Stimulated activated CD8-positive, alpha-beta memory T cell treated with anti-CD3 and anti-CD28 coated beads, Interleukin-15, amount 100 ng/mL, for 1 hour (primary cell): ENCODE data around the gene SYT15.
"Not testable (repeated sequence)": the region's sequence is repeated elsewhere in the genome, so short reads cannot be mapped to it uniquely, and the experiment has no call there.

ENCODE experiments used
- DNase-seq: peaks from one replicate; pipeline ENCODE4 v3.0.0-alpha.2; 2020; ENCODE audit warnings: low read depth

SYT15 gene

DNA sequence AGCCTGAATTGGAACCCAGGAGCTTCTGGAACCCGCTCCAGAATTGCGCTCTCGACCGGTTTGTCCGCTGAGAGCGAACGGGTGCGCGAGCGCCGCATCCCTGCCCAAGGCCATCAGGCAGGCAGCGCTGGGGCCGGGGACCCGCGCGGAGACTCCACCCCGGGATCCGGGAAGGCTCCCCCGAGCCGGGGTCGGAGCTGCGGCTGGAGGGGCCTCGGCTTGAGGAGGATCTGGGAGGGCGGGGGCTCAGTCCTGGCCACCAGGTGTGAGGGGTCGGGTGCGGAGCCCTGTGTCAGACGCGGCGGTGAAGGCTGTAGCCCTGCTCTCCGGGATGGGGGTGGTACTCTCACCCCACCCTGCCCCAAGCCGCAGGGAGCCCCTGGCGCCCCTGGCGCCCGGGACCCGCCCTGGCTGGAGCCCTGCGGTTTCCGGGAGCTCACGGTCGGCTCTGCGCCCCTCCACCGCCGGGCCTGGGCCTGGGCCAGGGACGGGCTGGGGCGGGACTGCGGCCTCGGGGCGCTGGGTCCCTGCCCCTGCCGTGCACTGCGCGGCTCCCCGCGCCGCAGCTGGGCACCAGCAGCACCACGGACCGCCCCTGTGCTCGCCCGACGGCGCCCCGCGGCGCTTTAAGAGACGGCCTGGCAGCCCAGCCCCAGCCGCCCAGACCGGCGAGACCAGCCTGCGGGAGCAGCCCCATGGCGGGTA, at the start of gene SYT15:
Gene SYT15 (plus strand): TSS at position 655 of the 705 bp plus-strand sequence. CDS start 41 bp downstream, at position 696.
- not testable (repeated sequence) for DNase-seq

DNA sequence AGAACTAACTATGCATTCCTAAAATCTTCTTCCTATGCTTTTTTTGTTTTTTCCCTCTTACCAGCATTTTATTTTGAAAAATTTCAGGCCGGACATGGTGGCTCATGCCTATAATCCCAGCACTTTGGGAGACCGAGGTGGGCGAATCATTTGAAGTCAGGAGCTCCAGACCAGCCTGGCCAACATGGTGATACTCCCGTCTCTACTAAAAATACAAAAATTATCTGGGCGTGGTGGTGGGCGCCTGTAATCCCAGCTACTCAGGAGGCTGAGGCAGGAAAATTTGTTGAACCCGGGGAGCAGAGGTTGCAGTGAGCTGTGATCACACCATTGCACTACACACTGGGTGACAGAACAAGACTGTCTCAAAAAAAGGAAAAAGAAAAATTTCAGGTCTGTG, 49.2 kb upstream of the SYT15 start:
- DNase-seq = not testable (repeated sequence)

DNA sequence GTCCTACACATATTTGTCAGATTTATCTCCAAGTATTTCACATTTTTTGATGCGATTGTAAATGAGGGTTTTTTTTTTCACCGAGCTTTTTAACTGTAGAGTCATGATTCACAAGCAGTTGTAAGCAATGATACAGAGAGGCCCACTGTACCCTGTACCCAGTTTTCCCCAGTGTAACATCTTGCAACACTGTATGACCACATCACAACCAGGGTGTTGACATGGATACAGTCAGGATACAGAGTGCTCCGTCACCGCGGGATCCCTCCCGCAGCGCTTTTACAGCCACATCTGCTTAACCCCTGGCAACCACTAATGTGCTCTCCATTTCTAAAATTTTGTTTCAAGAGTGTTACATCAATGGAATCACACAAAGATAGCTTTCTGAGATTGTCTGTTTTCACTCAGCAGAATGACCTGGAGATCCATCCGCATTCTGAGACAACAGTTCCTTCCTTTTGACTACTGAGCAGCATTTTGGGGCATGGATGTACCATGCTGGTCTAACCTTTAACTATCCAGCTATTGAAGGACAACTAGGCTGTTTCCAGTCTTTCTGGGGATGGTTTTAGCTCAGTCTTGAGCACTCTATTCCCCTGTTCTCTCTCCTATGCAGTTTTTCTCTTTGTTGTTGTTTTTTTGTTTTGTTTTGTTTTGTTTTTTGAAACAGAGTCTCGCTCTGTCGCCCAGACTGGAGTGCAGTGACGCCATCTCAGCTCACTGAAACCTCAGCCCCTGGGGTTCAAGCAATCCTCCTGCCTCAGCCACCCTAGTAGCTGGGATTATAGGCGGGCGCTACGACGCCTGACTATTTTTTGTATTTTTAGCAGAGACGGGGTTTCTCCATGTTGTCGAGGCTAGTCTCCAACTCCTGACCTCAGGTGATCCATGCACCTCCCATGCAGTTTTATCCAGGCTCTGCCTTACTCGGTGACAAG, 48.4 kb upstream of the SYT15 start:
- DNase-seq = no peak

DNA sequence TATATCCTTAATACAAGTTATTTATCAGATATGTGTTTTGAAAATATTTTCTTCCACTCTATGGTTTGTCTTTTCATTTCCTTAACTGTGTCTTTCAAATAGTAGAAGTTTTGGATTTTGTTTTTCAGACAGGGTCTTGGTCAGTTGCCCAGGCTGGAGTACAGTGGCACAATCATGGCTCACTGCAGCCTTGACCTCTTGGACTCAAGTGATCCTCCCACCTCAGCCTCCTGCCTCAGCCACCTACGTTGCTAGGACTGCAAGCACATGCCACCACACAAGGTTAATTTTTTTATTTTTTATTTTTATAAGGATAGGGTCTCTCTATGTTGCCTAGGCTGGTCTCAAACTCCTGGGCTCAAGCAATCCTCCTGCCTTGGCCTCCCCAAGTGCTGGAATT, 46.7 kb upstream of the SYT15 start:
- DNase-seq = not testable (repeated sequence)

DNA sequence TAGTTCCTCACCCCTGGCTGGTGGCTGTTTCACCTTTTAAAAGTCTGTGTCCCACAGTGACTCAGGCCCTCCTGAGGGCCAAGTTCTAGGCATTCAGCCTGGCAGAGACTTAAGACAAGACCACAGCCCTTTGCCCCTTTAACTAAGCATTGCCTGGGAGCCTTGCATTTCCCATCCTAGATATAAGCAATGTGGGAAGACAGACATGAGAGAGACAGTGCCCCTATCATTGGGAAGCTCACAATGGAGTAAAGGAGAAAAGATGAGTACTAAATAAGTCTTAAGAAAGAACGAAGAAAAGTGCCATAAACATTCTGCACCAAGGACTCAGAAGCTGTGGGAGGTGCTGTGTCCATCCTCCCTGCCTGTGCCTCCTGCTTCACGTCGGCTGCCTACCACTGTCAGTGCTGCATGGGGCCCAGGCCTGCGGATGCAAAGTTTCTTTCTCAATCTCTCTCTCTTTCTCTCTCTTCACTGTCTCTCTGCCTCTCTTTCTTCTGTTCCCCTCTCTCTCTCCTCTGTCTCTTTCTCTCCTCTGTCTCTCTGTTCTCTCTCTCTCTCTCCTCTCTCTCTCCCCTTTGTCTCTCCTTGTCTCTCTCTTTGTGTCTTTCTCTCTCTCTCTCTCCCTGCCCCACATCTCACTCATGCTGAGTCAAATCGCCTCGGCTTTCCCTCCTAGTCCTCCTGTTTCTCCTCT, 44.0 kb upstream of the SYT15 start:
- no peak for DNase-seq

DNA sequence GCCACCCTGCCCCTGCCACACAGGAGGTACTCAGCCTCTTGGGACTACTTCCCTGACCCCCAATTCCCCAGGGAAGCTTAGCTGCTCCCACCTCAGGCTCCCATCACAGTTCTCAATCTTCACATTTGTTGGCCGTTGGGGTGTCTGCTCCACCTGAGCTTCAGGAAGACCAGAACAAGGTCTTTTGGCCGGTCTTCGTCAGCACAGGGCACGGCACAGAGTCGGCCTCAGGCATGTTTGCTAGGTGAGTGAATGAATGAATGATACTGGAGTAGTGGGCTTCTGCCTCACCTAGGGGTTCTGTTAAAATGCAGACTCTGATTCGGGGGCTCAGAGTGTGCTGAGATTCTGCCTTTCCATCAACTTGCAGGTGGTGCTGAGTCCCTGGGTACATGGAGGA, 42.8 kb upstream of the SYT15 start:
- DNase-seq = no peak

DNA sequence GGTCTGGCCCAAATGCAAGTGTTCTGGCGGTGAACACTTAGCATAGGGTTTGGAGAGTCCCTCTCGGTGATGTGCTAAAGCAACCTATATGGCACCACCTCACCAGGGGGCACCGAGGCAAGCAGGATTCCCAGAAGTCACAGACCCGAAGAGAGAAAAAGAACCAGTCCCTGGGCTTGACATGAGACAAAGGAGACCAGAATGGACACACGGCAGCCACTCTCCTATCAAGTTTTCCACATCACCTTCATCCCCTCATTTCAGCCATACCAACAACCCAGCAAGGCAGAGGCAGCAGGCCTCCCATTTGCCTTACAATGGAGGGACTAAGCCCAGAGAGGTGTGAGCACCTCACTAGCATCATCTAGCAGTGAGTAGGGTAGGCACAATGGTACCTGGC, 42.1 kb upstream of the SYT15 start:
- DNase-seq = no peak

DNA sequence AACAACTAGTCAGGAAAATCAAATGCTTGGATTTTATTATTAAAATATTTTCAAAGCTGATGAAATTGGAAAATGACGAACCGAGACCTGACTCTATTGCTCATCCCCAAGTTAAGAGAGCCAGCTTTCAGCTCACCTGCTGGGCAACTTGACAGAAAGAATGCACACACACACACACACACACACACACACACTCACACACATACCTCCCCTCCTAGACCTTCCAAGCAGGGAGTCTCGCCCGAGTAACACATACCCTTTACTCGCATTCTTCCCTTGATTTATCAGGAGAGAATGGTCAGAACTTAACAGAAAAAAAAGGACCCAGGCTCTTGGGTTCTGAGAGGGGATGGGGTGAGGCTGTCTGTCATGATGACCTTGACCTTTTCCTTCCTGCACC, 41.6 kb upstream of the SYT15 start:
- DNase-seq = no peak

DNA sequence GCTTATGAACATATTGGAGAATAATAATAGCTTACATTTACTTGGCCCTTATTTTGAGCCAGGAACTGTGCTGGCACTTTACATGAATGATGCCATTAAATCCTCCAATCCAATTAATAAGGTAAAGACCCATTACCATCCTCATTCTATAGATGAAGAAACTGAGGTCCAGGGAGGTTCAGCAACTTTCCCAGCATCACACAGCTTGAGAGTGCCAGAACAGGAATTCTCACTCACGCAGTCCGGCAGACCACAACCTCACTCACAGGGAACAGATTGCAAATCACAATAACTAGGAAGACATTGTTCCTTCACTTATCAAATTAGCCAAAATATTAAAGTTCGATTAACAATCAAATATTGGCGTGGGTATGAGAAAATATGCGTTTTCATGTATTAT, 40.8 kb upstream of the SYT15 start:
- no peak for DNase-seq

DNA sequence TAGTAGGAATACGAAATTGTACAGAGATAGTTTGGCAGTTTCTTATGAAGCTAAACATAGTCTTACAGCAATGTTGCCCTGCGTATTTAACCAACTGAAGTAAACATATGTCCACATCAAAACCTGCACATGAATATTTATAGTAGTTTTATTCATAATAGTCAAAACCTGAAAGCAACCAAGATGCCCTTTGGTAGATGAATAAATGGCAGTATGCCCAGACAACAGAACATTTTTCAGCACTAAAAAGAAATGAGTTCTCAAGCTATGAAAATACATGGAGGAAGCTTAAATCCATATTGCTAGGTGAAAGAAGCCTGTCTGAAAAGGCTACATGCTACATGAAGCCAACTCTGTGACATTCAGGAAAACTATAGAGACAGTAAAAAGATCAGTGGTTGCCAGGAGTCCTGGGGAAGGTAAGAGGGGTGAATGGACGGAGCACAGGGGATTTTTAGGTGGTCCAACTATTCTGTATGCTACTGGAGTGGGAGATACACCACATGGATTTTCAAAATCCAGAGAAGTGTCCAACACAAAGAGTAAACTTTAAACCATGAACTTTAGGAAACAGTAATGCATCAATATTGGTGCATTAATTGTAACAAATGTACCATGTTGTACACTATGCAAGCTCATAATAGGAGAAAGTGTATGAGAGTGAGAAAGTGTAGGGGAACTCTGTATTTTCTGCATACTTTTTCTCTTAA, 40.1 kb upstream of the SYT15 start:
- DNase-seq = no peak

DNA sequence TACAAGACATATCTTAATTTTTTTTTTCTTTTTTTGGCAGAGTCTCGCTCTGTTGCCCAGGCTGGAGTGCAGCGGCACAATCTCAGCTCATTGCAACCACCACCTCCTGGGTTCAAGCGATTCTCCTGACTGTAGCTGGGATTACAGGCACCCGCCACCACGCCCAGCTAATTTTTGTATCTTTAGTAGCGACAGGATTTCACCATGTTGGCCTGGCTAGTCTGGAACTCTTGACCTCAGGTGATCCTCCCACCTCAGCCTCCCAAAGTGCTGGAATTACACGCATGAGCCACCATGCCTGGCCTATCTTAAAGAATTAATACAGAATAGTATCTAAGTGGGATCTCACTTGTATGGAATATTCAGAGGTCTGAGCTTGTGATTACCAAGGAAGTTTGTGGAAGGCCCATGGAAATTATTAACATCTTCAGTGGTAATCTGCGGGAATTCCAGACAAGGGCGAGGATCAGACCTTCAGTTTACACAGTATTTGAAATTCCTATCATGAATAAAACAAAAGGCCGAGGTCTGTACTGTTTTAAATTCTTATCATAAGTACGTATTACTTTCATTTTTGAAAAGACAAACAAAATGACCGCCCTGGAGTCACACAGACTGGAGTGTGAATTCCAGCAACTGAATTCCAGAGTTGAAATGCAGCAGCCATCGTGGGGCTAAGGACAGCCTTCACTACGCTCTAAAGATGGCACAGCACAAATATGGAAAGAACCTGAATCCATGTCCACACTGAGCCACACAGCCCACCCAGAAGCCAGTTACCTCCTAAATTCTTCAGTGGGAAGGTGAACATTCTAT, 39.1 kb upstream of the SYT15 start:
- DNase-seq = no peak

DNA sequence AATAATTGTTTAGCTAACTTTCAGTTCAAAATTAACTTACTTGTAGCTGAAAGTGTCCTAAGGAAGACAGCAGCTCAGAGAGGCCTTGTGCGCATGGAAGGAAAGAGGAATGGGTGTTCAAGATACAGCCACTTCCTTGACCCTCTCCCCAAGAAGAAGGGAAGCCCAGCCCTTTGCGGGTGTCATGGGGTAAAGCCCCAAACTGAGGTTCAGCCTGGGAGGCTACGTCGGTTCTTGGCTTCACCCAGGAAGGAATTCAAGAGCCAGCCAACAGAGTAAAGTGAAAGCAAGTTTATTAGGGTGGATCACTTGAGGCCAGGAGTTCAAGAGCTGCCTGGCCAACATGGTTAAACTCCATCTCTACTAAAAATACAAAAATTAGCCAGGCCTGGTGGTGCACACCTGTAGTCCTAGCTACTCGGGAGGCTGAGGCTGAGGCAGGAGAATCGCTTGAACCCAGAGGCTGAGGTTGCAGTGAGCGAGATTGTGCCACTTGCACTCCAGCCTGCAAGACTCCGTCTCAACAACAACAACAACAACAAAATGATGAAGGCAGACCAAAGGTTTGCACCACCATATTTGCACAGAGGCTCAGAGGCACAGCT, 38.4 kb upstream of the SYT15 start:
- DNase-seq = no peak

DNA sequence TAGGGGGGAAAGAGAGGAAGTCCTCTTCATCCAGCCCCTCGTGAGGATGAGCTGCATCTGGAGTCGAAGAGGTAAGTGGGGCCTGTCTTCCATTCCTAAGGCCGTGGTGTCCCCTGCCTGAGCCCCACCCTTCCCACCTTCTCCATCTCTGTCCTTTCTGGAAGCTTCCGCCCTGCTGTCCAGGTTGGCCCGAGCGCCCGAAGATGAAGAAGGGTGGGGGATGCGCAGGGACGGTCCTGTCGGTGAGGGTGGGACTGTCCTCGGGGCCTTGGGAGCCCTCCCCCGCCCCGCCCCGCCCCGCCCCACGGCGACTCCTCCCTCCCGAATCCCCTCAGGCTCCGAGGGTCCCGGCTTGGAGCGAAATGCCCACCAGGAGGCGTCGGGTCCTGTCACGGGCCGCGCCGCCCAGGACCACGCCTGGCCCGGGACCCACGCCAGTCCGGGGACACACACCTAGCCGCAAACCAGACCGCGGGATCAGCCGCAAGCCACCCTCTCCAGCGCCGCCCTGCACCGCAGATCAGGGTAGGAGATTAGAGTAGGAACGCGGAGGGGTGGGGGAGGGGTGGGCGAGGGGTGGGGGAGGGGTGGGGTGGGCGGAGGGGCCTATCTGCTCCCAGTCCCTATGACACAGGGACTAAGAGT, 37.8 kb upstream of the SYT15 start:
- DNase-seq = no peak

DNA sequence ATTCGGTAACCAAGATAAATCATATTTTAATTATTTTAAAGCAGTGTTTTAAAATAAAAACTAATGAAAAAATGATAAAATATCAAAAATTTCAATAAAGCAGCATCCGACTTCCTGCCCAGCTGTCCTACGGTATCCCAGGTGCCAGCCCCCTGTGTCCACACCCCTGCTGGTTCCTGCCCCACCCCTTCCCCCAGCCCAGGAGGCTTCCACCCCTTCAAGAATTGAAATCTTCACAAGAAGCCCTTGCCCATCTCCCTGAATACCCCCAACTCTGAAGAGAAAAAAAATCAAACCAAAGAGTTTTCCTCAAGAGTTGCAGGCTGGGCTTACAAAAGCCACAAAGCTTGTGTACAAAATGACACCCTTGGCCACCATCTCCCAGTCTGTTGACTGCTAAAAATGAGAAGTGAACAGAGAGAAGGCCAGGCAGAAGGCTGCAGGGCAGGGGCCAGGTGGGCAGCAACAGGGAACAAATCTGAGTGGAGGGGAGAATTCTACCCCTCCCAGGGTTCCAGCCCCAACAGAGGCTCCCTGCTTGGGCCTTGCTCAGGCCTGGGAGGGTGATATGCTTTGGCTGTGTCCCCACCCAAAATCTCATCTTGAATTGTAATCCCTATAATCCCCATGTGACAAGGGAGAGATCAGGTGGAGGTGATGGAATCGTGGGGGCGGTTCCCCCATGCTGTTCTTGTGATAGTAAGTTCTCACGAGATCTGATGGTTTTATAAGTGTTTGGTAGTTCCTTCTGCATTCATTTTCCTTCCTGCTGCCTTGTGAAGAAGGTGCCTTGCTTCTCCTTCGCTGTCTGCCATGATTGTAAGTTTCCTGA, 37.0 kb upstream of the SYT15 start:
- no peak for DNase-seq

DNA sequence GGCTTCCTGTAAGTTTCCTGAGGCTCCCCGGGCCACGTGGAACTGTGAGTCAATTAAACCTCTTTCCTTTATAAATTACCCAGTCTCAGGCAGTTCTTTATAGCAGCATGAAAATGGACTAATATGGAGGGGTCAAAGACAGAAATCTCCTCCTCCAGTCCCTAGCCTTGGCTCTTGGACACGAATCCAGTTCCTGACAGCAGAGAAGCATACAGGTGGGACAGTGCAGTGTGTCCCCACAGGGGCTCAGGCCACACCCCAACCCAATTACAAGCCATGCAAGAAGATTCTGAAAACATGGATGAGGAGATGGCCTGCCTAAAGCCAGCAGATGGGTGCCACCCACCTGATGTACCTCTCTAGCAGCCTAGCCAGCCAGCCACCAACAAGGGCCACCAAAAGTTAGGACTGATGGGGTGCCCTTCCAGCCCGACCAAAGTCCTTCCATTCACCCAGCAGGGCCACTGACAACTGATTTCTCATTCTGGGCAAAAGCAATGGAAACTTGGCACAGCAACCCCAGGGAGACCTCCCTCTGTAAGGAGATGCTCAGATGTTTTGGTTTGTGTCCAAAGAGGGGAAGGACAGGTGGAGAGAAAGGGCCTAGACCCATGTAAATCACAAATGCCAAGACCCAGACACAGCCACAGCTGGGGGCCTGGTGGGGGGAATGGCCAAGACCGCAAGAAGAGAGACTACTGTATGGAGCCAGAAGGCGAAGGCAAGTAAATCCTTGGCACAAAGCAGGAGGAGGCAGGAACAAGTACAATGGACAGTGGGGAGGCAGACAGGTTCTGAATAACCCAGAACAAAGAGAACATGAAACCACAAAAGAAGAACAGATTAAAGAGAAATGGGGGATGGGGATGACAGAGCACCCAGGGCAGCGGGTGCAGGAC, 36.1 kb upstream of the SYT15 start:
- no peak for DNase-seq

DNA sequence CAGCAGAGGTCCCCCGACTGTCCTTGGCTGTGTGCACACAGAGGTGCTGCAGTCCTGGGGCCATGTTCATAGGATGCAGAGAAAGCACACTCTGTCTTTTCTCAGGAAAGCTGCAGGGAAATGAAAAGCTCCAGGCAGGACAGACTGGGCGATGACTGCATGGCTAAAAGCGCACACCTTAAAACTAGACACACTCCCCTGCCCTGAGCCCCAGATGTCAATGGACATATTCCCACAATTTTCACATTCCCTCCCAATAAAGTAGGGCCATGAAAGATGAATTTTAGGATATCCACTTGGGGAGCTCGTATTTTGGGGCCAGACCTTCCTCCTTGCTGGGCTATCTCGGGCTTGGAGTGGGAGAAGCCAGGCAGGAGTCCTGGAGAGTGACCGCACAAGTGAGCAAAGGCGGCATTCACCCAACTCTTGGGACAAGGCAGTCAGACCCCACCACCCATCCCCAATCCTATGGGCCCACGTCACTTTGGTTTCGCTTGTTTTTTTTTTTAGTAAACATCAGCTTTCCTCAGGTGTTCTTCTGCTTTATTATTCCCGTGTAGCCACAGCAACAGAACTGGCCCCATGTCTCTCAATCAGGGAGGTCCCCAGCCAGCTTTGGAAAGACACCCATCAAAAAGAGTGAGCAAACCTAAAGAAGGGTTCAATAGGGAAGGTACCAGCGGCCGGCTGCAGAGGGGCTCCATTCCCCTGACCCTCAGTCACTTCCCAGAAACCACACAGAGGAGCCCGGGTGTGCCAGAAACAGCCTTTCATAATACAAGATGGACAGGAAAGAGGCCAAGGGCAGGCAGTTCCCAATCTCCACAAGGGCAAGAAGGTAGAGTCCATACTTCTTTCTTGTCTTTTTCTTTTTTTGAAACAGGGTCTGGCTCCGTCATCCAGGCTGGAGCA, 35.2 kb upstream of the SYT15 start:
- no peak for DNase-seq
